Adrenal gland (tissue), 12 donors: ENCODE results near the gene TNFAIP3. TPM values are rescaled to one million over a fixed set of nuclear protein-coding genes. Genes with fewer than 3 reads are reported as not detected.

Experiments
- DNase-seq, 7 donors: peaks; one replicate each; pipeline ENCODE4 v3.0.0-alpha.2; 2019 to 2020
- H3K27ac ChIP-seq, 5 donors: fragments of 200-600 bp; sonication (generic) in 4 of 5; 1 replicate in 3 of 5; 2 replicates in 2 of 5; pipeline versions ENCODE4 v1.5.1 to v1.8.0; 2016 to 2020; ENCODE audit warnings: mild to moderate bottlenecking in 1 of 5
- H3K27me3 ChIP-seq: fragments of 200-600 bp; 2 replicates; pipeline ENCODE4 v1.8.0; 2021
- H3K36me3 ChIP-seq, 2 donors: fragments of 200-600 bp; replicated peaks in 1 of 2; 1 replicate in 1 of 2; 2 replicates in 1 of 2; pipeline versions ENCODE4 v1.5.1 to v1.8.0; 2018 to 2022
- H3K4me1 ChIP-seq, 2 donors: fragments of 200-600 bp; replicated peaks in 1 of 2; 1 replicate in 1 of 2; 2 replicates in 1 of 2; pipeline versions ENCODE4 v1.5.1 to v1.8.0; 2018 to 2021
- H3K4me3 ChIP-seq, 4 donors: fragments of 200-600 bp; sonication (generic) in 3 of 4; one replicate each; pipeline ENCODE4 v1.5.1; 2016 to 2018
- H3K9me3 ChIP-seq, 3 donors: fragments of 200-600 bp; sonication (generic) in 1 of 3; replicated peaks in 1 of 3; 1 replicate in 2 of 3; 2 replicates in 1 of 3; pipeline versions ENCODE4 v1.5.1 to v1.8.0; 2016 to 2021
- POLR2A ChIP-seq, 2 donors: fragments of 450-650 bp; IDR thresholded peaks; one replicate each; pipeline ENCODE4 v1.6.1; 2017; ENCODE audit warnings: antibody characterized with exemption in 2 of 2, mild to moderate bottlenecking in 2 of 2, moderate library complexity in 1 of 2
- WGBS, 4 donors: extraction: QIAGEN DNeasy Blood & Tissue Kit in 2 of 4; methylation state at CpG; one replicate each; pipeline versions ENCODE4 v1.1.5 to v1.1.7; 2013 to 2017; 5-methylcytosine and 5-hydroxymethylcytosine counted together
- intact Hi-C, 2 donors: fragments of 100-400 bp; cut with DNase I; formaldehyde crosslinking; loops; one replicate each; pipeline versions ENCODE4 v1.14.1 to v1.15.0; 2022 to 2023
- polyA plus RNA-seq, 3 donors: library from polyadenylated mRNA; stranded (reverse); fragments of 200-250 nt in 2 of 3; fragments of 350-450 nt in 1 of 3; fragmentation: Illumina TruSeq in 1 of 3; extraction: RNeasy Lipid Tissue Mini Kit (QIAGEN cat#74804) in 1 of 3; gene quantifications; one replicate each; pipeline ENCODE4 v1.2.3, GENCODE V29; 2013 to 2014
- total RNA-seq, 9 donors: library from RNA; depleted of rRNA in 4 of 9; stranded (reverse); fragments of >200 nt in 4 of 9; fragments of 120-200 nt in 1 of 9; fragmentation: NEBNext Ultra II Directional in 1 of 9; extraction: Animal tissue kit (Norgen Biotek cat#: 25700) in 1 of 9; gene quantifications; one replicate each; pipeline versions ENCODE4 v1.1.0 to v1.2.4, GENCODE V29; 2013 to 2023
- TF ChIP-seq, protein P1 (sequence below), 6 experiments: fragments of 450-650 bp in 4 of 6; fragments of 200-600 bp in 2 of 6; sonication (generic) in 1 of 6; IDR thresholded peaks; 1 replicate in 5 of 6; 2 replicates in 1 of 6; pipeline versions ENCODE4 v1.5.1 to v1.8.0; 2016 to 2021; ENCODE audit warnings: antibody characterized with exemption in 6 of 6, mild to moderate bottlenecking in 2 of 6, moderate library complexity in 1 of 6
- donor health status: healthy with polysubstance abuse.
- donor health status: Bipolar disorder and iron deficiency.
- donor health status: DM: yes; HTN: yes; CAD: no.
- donor health status: DM: no; HTN: no; CAD: no.
- donor health status: DM: no; HTN: no; CAD: no.
- donor health status: DM: yes; HTN: yes; CAD: no.

Gene TNFAIP3
- total and polyA plus RNA-seq, 12 donors, result 5.0 to 29.7 (median 15.2) TPM

DNA sequence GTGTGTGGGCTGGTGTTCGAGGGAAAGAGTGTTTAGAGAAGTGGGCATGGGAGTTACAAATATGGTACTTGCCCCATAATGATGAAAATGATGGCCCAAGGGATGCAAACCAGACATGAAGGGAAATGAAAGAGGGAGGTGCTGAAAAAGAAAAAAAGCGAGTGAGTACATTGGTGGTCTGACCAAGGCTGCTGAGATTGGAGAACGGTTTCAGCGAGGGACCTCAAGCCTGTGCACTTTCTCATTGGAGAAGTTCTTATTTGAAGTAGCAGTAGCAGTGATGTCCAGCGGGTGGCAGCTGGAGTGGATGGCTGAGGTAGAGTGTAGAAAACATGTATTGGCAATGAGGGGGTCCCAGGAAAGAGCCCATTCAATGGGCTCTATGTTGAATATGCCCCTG is 54.8 kb downstream of the TNFAIP3 start:
- H3K36me3 ChIP-seq, result no peaks in the 10 kb centered on the region
- peaks cover 0 to 1% of the 10 kb centered on the region in 2 donors for H3K4me1 ChIP-seq
- H3K27ac ChIP-seq, result no peak overlapping the region
- H3K9me3 ChIP-seq, result no peaks in the 10 kb centered on the region
- TF ChIP-seq POLR2A (IDR thresholded peaks at IDR 0.05), result no peak
- TF ChIP-seq, protein P1, sequence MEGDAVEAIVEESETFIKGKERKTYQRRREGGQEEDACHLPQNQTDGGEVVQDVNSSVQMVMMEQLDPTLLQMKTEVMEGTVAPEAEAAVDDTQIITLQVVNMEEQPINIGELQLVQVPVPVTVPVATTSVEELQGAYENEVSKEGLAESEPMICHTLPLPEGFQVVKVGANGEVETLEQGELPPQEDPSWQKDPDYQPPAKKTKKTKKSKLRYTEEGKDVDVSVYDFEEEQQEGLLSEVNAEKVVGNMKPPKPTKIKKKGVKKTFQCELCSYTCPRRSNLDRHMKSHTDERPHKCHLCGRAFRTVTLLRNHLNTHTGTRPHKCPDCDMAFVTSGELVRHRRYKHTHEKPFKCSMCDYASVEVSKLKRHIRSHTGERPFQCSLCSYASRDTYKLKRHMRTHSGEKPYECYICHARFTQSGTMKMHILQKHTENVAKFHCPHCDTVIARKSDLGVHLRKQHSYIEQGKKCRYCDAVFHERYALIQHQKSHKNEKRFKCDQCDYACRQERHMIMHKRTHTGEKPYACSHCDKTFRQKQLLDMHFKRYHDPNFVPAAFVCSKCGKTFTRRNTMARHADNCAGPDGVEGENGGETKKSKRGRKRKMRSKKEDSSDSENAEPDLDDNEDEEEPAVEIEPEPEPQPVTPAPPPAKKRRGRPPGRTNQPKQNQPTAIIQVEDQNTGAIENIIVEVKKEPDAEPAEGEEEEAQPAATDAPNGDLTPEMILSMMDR (IDR thresholded peaks at IDR 0.05), result peak in 1 of 6 experiments; percentile 12
- H3K4me3 ChIP-seq, result no peak overlapping the region
- intact Hi-C loops, result no loop called here
- 76 to 90% (median 88%) methylated on average over 5 of the region's 5 CpGs for WGBS, 4 donors
- no peaks in the 10 kb centered on the region for H3K27me3 ChIP-seq
- DNase-seq, result no peak

DNA sequence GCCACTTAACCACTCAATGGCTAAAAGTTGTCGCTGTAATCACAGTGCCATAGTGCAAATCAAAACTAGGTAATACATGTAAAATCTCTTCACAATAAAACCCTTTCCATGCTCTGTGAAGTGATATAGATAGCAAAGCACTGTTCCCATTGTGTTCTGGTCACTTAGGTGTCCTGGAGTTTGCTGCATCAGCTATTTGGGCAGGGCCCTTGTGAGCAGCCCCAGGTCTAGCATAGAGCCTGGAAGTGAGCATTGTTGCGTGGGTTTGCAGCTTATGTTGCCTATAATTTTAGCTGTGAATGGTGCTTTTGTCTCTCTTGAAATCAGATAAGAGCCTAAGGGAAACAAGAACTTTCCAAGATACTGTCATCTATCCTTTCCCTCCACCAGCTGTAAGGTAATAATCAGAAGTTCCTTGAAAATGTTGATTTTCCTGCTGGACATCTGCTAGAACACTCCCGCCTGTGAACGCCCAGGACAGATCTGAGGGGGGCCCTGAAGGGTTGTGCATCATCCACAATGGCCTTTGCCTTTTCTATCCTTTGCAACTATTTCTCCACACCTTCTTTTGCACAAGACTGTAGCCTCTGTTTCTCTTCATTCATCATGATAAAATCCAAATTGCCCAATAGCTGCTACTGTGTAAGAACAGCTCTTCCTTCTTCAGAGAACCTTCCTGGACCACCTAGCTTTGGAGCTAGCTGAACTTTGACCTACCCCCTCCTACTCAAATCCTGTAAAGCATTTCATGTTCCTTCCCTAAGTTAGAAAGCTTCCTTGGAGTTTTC is 57.0 kb downstream of the TNFAIP3 start:
- no peak for DNase-seq
- TF ChIP-seq POLR2A (IDR thresholded peaks at IDR 0.05), result no peak
- TF ChIP-seq, protein P1 (IDR thresholded peaks at IDR 0.05), result no peak
- Histone ChIP-seq H3K9me3 (no peaks in the 10 kb centered on the region), H3K27me3 (no peaks in the 10 kb centered on the region), H3K4me3 (no peak overlapping the region), H3K27ac (no peak overlapping the region), H3K4me1 (peaks cover 0 to 4% of the 10 kb centered on the region in 2 donors), H3K36me3 (no peaks in the 10 kb centered on the region)
- 84 to 92% (median 88%) methylated on average over 4 of the region's 4 CpGs for WGBS, 4 donors
- intact Hi-C loops, result no loop called here

DNA sequence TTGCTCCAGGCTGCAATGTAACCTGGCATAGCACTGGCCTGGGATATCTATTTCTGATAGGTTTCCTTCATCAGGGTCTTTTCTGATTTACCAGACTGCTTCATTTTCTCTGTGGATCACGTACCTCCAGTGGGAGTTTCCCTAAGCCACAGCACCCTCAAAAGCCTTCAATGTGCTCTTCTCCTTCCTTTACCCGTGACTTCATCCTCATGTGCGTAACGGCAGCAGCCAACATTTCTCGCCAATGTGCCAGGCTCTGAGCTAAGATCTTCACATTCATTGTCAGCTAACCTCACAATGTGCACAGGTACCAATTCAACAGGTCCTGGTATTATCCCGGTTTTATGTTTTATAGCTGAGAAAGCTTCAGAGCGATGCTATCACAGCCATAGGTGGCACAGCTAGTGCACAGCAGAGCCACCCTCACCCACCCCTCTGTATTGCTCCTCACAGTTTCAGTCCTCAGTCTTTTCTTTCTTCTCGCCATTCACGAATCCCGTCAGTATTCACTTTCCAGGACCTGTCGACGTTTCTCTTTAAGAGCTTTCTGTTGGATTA is 58.2 kb downstream of the TNFAIP3 start:
- Histone ChIP-seq H3K27me3 (no peaks in the 10 kb centered on the region), H3K4me3 (no peak overlapping the region), H3K27ac (no peak overlapping the region), H3K9me3 (no peaks in the 10 kb centered on the region), H3K36me3 (no peaks in the 10 kb centered on the region), H3K4me1 (peaks cover 0 to 4% of the 10 kb centered on the region in 2 donors)
- no peak for DNase-seq
- intact Hi-C loops, result no loop called here
- TF ChIP-seq, protein P1 (IDR thresholded peaks at IDR 0.05), result no peak
- TF ChIP-seq POLR2A (IDR thresholded peaks at IDR 0.05), result no peak
- 83 to 89% (median 87%) methylated on average over 12 of the region's 12 CpGs for WGBS, 4 donors

GRCh38 chr6:137926207-137926731 is 59.2 kb downstream of the TNFAIP3 start:
- intact Hi-C loops, result no loop called here
- Histone ChIP-seq H3K27ac (no peak overlapping the region), H3K4me1 (peaks cover 0 to 4% of the 10 kb centered on the region in 2 donors), H3K36me3 (no peaks in the 10 kb centered on the region), H3K27me3 (no peaks in the 10 kb centered on the region), H3K9me3 (no peaks in the 10 kb centered on the region), H3K4me3 (no peak overlapping the region)
- TF ChIP-seq, protein P1 (IDR thresholded peaks at IDR 0.05), result no peak
- no peak for TF ChIP-seq POLR2A (IDR thresholded peaks at IDR 0.05)
- no peak for DNase-seq
- WGBS, 4 donors, result 60 to 79% (median 64%) methylated on average over 1 of the region's 1 CpG
